HL-60 (cell line): Measurements from ENCODE around the gene SRPK2.
"Not testable (repeated sequence)": the region's sequence is repeated elsewhere in the genome, so short reads cannot be mapped to it uniquely, and the experiment has no call there.

ENCODE experiments used
- DNase-seq, 2 experiments: peaks; one replicate each; pipeline ENCODE4 v3.0.0-alpha.2; 2010 to 2020; ENCODE audit warnings: low read depth in 1 of 2, low spot score in 1 of 2
- H3K27ac ChIP-seq: fragments of 250-450 bp; sonication (Bioruptor Pico); replicated peaks from 2 replicates; pipeline ENCODE4 v1.5.1; 2020; ENCODE audit warnings: mild to moderate bottlenecking, moderate library complexity
- H3K27me3 ChIP-seq: fragments of 250-450 bp; sonication (Bioruptor Pico); 2 replicates; pipeline ENCODE4 v1.5.1; 2021; ENCODE audit warnings: mild to moderate bottlenecking, moderate library complexity; ENCODE audit not compliant: insufficient read depth, poor library complexity, severe bottlenecking
- H3K4me3 ChIP-seq: replicated peaks from 2 replicates; pipeline ENCODE4 v1.5.1; 2011; ENCODE audit warnings: mild to moderate bottlenecking, control low read depth, low read length; ENCODE audit not compliant: insufficient read depth
- GABPA ChIP-seq: IDR thresholded peaks from 2 replicates; pipeline ENCODE4 v1.6.1; 2012; ENCODE audit warnings: low read depth
- POLR2AphosphoS5 ChIP-seq: IDR thresholded peaks from 2 replicates; pipeline ENCODE4 v1.6.1; 2012; ENCODE audit warnings: low read depth
- SPI1 ChIP-seq: IDR thresholded peaks from 2 replicates; pipeline ENCODE4 v1.6.1; 2012; ENCODE audit warnings: low read depth, mild to moderate bottlenecking, borderline replicate concordance
- TF ChIP-seq, protein P1 (sequence below): IDR thresholded peaks from one replicate; pipeline ENCODE4 v1.5.1; 2011; ENCODE audit warnings: low read length, control low read depth, inconsistent platforms; ENCODE audit not compliant: insufficient read depth
- TF ChIP-seq, protein P2 (sequence below): IDR thresholded peaks from 2 replicates; pipeline ENCODE4 v1.6.1; 2012; ENCODE audit warnings: low read depth; ENCODE audit not compliant: insufficient replicate concordance

Gene SRPK2

DNA sequence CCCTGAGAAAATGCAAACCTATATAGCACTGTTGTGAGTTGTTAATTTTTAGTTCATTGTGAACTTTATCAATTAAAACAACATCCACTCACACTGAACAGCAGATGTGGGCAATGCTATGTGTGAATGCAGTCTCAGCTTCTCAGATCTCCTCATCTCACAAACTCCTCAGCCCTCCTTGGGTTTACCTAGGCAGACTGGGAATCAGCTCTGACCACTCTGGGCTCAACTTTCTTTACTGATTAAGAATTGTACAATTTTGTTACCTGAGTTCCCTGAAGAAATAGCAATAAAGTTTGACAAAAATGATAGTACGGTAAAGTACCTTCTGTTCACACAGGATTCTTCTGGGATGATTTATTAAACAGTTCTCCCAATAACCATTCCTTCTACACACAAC is 124.0 kb downstream of the SRPK2 start:
- TF ChIP-seq SPI1, result no peak
- TF ChIP-seq GABPA, result no peak
- TF ChIP-seq, protein P1, sequence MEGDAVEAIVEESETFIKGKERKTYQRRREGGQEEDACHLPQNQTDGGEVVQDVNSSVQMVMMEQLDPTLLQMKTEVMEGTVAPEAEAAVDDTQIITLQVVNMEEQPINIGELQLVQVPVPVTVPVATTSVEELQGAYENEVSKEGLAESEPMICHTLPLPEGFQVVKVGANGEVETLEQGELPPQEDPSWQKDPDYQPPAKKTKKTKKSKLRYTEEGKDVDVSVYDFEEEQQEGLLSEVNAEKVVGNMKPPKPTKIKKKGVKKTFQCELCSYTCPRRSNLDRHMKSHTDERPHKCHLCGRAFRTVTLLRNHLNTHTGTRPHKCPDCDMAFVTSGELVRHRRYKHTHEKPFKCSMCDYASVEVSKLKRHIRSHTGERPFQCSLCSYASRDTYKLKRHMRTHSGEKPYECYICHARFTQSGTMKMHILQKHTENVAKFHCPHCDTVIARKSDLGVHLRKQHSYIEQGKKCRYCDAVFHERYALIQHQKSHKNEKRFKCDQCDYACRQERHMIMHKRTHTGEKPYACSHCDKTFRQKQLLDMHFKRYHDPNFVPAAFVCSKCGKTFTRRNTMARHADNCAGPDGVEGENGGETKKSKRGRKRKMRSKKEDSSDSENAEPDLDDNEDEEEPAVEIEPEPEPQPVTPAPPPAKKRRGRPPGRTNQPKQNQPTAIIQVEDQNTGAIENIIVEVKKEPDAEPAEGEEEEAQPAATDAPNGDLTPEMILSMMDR, result no peak
- no peak for TF ChIP-seq POLR2AphosphoS5
- TF ChIP-seq, protein P2, sequence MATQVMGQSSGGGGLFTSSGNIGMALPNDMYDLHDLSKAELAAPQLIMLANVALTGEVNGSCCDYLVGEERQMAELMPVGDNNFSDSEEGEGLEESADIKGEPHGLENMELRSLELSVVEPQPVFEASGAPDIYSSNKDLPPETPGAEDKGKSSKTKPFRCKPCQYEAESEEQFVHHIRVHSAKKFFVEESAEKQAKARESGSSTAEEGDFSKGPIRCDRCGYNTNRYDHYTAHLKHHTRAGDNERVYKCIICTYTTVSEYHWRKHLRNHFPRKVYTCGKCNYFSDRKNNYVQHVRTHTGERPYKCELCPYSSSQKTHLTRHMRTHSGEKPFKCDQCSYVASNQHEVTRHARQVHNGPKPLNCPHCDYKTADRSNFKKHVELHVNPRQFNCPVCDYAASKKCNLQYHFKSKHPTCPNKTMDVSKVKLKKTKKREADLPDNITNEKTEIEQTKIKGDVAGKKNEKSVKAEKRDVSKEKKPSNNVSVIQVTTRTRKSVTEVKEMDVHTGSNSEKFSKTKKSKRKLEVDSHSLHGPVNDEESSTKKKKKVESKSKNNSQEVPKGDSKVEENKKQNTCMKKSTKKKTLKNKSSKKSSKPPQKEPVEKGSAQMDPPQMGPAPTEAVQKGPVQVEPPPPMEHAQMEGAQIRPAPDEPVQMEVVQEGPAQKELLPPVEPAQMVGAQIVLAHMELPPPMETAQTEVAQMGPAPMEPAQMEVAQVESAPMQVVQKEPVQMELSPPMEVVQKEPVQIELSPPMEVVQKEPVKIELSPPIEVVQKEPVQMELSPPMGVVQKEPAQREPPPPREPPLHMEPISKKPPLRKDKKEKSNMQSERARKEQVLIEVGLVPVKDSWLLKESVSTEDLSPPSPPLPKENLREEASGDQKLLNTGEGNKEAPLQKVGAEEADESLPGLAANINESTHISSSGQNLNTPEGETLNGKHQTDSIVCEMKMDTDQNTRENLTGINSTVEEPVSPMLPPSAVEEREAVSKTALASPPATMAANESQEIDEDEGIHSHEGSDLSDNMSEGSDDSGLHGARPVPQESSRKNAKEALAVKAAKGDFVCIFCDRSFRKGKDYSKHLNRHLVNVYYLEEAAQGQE, result no peak
- Histone ChIP-seq H3K4me3 (no peak overlapping the region), H3K27me3 (no peaks in the 10 kb centered on the region), H3K27ac (no peak overlapping the region)
- no peak for DNase-seq

DNA sequence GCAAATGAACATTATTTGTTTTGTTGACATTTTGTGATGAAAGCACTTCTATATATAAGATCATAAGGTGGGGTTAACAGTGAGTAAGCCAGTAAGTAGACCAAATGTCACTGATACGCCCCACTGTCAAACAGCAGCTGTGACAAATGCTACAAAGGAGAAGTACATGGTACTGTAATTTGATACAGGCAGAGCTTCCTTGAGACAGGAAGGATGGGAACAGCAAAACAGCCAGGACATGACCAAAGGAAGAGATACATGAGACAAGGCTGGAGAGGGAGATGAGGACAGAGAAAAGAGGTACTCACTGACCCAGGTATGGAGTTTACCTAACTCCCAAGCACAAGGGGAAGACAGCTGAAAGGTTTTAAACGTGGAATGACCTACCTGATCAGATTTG is 127.0 kb downstream of the SRPK2 start:
- no peaks in the 10 kb centered on the region for H3K27me3 ChIP-seq
- DNase-seq, result no peak
- no peak overlapping the region for H3K4me3 ChIP-seq
- no peak overlapping the region for H3K27ac ChIP-seq
- TF ChIP-seq, protein P1, result no peak
- TF ChIP-seq POLR2AphosphoS5, result no peak
- no peak for TF ChIP-seq GABPA
- TF ChIP-seq, protein P2, result no peak
- TF ChIP-seq SPI1, result no peak

DNA sequence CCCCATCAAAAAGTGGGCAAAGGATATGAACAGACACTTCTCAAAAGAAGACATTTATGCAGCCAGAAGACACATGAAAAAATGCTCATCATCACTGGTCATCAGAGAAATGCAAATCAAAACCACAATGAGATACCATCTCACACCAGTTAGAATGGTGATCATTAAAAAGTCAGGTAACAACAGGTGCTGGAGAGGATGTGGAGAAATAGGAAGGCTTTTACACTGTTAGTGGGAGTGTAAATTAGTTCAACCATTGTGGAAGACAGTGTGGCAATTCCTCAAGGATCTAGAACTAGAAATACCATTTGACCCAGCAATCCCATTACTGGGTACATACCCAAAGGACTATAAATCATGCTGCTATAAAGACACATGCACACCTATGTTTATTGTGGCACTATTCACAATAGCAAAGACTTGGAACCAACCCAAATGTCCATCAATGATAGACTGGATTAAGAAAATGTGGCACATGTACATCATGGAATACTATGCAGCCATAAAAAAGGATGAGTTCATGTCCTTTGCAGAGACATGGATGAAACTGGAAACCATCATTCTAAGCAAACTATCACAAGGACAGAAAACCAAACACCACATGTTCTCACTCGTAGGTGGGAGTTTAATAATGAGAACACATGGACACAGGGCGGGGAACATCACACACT is 128.4 kb downstream of the SRPK2 start:
- not testable (repeated sequence) for H3K27ac ChIP-seq, H3K4me3 ChIP-seq, DNase-seq, H3K27me3 ChIP-seq

DNA sequence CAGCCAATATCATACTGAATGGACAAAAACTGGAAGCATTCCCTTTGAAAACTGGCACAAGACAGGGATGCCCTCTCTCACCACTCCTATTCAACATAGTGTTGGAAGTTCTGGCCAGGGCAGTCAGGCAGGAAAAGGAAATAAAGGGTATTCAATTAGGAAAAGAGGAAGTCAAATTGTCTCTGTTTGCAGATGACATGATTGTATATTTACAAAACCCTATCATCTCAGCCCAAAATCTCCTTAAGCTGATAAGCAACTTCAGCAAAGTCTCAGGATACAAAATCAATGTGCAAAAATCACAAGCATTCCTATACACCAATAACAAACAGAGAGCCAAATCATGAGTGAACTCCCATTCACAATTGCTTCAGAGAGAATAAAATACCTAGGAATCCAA is 129.8 kb downstream of the SRPK2 start:
- DNase-seq, H3K27me3 ChIP-seq, H3K27ac ChIP-seq, H3K4me3 ChIP-seq: not testable (repeated sequence)
- peak; percentile 13; the same call in 1 of the 2 replicates for TF ChIP-seq SPI1

DNA sequence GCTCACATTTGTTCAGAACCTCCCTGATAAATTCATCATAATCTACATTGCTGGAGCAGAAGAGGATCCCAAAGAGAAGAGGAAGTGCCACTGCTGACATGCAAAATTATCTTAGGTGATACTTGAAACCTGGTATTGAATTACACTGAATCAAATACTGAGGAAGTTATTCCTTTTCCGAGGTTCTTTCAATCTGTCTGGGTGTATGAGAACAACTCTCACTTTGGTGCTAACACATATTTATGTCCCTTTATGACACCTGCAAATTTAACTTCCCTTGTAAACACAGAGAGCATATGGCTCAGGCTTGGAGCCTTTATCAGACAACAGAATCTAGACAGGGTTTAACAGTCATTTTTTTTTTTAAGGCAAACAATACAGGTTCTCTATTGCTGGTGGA is 131.4 kb downstream of the SRPK2 start:
- Histone ChIP-seq H3K27me3 (no peaks in the 10 kb centered on the region), H3K4me3 (no peak overlapping the region), H3K27ac (no peak overlapping the region)
- no peak for DNase-seq
- TF ChIP-seq, protein P2, result no peak
- TF ChIP-seq SPI1, result peak; percentile 95
